ENCODE data around the gene SEM1.

DNA sequence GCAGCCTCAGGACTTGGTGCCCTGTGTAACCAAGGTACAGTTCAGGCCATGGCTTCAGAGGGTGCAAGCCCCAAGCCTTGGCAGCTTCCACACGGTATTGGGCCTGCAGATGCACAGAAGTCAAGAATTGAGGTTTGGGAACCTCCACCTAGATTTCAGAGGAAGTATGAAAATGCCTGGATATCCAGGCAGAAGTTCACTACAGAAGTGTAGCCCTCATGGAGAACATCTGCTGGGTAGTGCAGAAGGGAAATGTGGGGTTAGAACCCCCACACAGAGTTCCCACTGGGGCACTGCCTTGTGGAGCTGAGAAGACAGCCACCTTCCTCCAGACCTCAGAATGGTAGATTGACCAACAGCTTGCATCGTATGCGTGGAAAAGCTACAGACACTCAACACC is 3.4 kb upstream of the SEM1 start:
- TF ChIP-seq, protein P1, sequence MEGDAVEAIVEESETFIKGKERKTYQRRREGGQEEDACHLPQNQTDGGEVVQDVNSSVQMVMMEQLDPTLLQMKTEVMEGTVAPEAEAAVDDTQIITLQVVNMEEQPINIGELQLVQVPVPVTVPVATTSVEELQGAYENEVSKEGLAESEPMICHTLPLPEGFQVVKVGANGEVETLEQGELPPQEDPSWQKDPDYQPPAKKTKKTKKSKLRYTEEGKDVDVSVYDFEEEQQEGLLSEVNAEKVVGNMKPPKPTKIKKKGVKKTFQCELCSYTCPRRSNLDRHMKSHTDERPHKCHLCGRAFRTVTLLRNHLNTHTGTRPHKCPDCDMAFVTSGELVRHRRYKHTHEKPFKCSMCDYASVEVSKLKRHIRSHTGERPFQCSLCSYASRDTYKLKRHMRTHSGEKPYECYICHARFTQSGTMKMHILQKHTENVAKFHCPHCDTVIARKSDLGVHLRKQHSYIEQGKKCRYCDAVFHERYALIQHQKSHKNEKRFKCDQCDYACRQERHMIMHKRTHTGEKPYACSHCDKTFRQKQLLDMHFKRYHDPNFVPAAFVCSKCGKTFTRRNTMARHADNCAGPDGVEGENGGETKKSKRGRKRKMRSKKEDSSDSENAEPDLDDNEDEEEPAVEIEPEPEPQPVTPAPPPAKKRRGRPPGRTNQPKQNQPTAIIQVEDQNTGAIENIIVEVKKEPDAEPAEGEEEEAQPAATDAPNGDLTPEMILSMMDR (IDR thresholded peaks at IDR 0.05), result no peak
- no peak for TF ChIP-seq POLR2A (IDR thresholded peaks at IDR 0.05)

All from adrenal gland (tissue), 5 donors.